H1 (cell line): Measurements from ENCODE around the gene BATF3. TPM values are rescaled to one million over a fixed set of nuclear protein-coding genes. Genes with fewer than 3 reads are reported as not detected.

Experiments
- EP300 ChIP-seq, 2 experiments: IDR thresholded peaks; 1 replicate in 1 of 2; 2 replicates in 1 of 2; pipeline ENCODE4 v1.6.1; 2011 to 2012; ENCODE audit warnings: low read depth in 2 of 2, low read length in 2 of 2, mild to moderate bottlenecking in 2 of 2, borderline replicate concordance in 1 of 2, inconsistent platforms in 1 of 2, moderate library complexity in 1 of 2
- polyA plus RNA-seq, 7 experiments: library from polyadenylated mRNA; depleted of rRNA in 3 of 7; stranded (reverse) in 5 of 7; unstranded in 2 of 7; fragments of >200 nt in 5 of 7; fragments of 200-250 nt in 2 of 7; gene quantifications; 1 replicate in 5 of 7; 2 replicates in 1 of 7; 4 replicates in 1 of 7; pipeline versions ENCODE4 v1.2.1 to v1.2.3, GENCODE V29; 2011 to 2013; ENCODE audit warnings: missing spikeins in 2 of 7, mixed read lengths in 2 of 7
- total RNA-seq: library from RNA; stranded (reverse); fragmentation: NEBNext Ultra II Directional; extraction: Animal tissue kit (Norgen Biotek cat#: 25700); gene quantifications from 2 replicates; pipeline ENCODE4 v1.2.1, GENCODE V29; 2021

Gene BATF3
- total and polyA plus RNA-seq, 2 of the 8 experiments (the other 6 are each of a cell fraction or from before 2014, with no cell fraction given): 6.3 TPM

DNA sequence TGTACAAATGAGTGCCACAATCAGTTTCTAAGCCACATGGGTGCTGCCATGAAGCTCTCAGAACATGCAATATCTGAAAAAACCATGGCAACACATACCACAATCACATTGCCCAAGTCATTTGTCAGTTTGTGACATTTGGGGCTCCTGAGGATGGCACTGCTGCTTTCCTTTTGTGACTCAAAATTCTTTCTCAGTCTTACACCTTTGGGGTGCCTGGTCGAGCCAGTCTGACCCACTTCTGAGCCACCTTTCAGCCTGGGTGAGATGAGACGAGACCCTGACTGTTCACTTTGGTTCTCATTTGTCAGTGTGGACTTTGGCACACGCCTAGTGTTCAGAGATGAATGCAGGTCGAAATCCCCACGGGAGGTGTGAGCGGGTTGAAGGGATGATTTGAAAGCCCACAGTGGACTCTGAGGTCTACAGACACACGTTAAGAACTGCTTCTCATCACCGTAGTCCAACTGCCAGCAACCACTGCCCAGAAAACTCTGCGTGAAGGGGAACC lies 8.0 kb downstream of the BATF3 start (continued):
- TF ChIP-seq EP300 (IDR thresholded peaks at IDR 0.05; ENCODE audit: borderline replicate concordance in 1 of 2, low read depth in 2 of 2, low read length in 2 of 2): no peak
